ENCODE data around the gene ARVCF.

Gene ARVCF

GRCh38 chr22:19997561-19998231 lies 18.9 kb downstream of the ARVCF start:
- peak; percentile 50 for DNase-seq

DNA sequence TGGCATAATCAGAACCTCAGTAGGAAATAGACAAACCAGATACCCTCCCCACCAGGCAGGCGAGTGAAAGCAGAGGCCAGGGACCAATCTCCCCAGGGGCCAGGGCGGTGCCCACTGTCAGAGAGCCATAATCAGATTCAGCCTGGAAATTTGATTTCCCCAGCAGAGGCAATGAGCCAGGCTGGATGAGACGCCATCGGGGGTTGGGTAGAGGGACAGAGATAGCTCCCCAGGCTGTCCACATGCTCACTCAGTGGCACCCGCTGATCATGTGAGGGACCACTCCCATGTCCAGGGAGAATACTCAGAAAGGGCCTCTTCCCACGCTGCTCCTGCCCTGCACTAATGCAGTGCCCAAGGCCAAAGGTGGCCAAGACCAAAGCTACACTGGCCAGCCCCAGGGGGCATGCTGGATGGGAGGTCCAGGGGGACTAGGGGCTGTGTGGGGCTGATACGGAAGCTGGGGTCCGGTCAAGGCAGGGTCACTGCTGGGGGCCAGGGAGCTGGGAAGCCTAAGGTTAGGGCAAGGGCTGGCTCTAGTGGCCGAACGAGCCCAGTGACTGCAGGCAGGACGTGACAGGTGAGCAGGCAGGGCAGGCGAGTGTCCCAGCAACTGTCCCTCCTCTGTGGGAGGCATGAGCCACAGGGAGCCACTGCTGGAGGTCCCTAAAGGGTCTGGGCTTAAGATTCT lies 19.8 kb downstream of the ARVCF start:
- DNase-seq = no peak

- DNase-seq = no peak
Measured at GRCh38 chr22:19995611-19996339, 20.8 kb downstream of the ARVCF start.

DNA sequence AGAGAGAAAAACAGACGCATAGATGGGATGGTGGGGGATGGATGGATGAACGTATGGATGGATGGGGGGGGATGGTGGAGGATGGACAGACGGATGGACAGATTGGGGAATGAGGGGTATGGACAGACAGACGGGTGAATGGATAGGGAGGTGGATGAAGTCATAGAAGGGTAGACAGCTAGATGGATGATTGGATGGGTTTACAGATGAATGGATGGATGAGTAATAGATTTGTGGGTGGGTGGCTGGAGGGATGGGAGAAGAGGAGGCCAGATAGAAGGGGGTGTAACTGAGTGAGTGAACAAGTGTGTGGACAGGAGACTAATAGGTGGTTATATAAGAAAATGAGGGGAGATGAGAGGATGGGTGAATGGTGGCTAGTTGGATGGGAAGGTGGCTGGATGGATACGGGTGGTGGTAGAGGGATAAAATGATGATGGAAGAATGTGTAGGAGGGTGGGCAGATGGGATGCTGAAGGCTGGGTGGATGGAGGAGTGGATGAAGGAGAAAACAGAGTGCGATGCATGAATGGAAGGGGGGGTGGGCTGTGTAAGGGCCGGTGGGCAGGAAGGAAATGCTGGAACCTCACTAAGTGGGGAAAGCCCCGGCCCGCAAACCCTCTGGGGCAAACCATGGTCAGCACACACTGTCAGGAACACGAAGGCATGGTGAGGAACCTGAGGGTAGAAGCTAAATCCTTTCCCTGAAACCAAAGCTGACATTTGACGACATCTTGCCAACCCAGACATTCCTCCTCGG lies 21.6 kb downstream of the ARVCF start:
- no peak for DNase-seq

DNA sequence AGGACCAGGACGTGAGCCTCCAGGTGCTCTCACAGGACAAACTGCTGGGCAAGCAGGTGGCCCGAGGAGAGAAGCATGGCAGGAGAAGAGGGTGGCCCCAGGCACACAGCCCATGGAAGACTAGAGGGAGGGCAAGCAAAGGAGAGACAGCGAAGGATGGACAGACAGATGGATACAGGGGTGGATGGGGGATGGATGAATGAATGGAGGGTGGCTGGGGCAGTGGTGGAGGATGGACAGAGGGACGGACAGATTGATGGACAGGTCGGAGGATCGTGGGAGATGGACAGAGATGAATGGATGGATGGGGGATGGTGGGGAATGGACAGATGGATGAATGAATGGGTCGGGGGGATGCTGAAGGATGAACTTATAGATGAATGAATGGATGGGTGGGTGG lies 22.7 kb downstream of the ARVCF start:
- no peak for DNase-seq

DNA sequence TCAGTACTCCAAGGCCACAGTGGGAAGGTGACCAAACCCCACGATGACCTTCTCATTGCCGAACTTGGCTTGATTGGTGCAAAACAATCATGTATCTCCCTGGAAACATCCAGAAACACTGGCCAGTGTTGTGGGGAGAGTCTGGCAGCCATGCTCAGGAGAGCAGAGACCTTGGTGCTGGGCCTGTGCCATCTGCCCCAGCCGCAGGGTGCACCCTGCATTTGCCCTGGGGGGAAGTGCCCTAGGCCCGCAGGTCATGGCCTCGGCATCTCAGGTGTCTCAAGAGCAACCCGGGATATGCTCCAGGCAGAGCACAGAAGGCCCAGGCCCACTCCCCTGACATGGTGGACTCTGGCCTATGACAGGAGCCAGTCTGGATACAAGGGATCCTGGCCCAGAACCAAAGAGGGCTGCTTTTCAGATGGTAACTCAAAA lies 23.7 kb downstream of the ARVCF start:
- DNase-seq = no peak

GRCh38 chr22:19992481-19992911 lies 24.1 kb downstream of the ARVCF start:
- DNase-seq = no peak

DNA sequence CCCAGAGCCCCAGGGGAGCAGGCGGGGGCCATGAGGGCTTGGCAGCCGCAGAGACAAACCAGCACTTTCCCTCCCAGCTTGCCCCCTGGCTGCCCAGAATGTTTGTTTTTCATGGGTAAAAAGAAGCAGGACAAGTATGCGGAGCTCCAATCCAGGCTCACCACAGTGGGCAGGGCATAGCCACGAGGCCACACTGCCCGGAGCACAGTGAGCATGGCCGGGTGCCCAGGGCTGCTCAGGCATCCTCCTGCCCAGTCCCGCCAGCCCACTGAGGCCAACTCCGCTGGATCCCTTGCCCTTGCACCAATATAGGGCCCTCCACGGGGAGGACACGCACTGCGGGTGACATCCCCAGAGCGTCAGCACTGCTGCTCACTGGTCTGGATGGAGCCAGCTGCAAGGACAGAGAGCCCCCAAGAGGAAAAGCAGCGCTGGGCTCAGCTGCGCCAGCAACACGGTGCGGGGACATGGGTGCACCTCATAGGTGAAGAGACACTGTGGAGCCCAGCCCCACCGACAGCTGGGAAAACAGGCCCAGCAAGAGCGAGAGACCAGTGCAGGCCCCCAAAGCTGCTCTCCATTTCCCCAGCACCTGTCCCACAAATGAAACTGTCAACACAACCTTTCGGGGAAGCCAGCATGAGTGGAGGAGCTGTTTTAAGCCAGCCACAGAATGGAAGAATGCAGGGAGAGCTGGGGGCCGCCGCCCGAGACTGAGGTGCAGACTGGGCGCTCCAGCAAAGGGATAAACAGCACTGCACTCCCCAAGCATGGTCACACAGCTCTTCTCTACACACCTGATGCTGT lies 24.8 kb downstream of the ARVCF start:
- DNase-seq = no peak

DNA sequence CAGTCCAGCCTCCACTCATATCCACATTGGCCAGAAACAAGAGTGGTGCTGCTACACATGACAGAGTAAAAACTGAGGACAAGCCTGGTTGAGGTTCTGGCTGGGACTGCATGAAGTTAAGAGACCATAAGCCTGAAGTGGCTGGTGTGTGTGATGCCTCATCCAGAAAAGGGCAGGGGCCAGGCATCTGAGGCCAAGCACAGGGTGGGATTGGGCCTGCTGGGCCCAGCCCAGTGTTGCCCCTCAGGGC lies 25.3 kb downstream of the ARVCF start:
- no peak for DNase-seq

DNA sequence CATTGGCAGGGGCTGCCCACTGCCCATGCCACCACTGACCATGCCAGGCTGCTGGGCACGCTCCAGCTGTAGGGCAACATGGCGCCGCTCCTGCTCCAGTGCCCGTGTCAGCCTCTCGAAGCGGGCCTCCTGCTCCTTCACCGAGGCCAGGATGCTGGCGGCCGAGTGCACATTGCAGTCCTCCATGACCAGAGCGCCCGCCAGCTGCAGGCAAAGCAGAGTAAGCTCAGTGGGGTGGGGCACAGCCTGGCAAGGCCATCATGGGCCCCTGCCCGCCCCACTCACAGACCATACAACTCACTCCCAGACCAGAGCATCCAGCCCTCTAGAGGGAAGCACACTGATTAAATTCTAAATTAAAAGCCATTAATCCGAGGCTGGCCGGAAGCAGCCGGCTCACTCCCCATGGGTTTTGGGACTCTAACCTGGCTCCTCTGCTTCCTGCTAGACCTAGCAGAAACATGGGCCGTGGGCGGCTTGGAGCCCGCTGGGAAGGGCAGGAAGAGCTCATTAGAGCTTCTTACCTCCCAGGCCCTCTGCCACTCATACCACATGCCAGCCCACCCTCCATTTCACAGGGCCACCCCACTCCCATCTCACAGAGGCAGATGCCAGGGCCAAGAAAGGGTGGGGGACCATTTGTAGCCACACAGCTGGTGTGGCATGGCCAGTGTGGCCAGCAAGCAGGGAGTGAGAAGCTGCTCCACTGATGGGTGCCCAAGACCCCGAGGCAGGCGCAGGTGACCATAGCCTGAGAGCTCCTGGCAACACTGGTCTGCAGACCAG lies 25.8 kb downstream of the ARVCF start:
- DNase-seq = no peak

DNA sequence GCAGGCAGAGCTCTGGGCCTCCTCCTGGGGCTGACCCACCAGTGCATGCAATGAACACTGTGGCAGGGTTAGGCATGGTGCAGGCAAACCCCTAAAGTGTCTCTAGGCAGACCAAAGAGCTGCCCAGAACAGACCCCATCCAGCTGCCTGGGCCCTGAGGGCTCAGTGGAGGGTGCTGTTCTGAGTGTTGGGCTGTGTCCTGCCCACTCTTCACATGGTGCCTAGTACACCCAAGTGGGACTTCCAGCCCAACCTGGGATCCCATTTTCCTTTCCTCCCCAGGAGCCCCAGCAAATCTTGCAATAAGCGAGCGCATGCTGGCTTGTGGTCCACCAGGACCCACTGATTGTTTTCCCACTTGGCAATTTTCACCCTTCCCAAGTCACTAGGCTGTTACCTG lies 26.4 kb downstream of the ARVCF start:
- no peak for DNase-seq

DNA sequence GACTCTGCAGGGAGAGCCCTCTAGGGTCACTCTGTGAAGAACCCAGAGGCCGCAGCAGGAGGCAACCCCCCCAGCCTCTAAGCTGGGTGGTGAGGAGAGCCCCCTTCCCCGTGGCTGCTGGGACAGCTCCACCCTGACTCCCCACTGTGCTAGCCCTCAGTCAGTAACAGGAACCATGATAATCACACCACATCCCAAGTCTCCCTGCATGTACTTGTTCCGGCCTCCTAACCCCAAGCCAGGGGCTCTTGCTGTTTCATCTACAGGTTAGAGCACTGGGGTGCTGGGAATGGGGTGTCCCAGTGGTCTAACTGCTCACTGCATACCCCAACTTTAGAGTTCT lies 26.9 kb downstream of the ARVCF start:
- no peak for DNase-seq

GRCh38 chr22:19988965-19989724 lies 27.5 kb downstream of the ARVCF start:
- no peak for DNase-seq

DNA sequence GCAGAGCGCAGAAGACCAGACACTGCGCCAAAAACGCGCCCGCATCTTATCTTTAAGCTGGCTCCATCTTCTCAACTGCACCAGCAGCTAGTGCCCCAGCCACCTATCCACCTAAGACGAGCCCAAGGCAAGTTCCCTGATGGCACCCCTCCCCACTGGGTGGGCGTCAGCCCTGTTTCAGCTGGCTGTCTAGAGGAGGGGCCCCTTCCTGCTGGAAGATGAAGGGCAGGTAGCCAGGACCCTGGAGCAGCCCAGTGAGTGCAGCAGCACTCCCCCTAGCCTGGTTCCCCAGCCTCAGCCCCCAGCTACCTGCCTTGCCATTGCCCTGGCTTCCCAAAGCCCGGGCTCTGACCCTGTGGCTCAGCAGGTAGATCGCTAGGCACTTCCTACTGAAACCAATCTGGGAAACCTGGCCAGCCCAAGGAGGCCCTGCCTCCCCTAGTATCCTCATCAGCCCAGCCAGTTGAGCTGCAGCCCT lies 28.3 kb downstream of the ARVCF start:
- DNase-seq = no peak

DNA sequence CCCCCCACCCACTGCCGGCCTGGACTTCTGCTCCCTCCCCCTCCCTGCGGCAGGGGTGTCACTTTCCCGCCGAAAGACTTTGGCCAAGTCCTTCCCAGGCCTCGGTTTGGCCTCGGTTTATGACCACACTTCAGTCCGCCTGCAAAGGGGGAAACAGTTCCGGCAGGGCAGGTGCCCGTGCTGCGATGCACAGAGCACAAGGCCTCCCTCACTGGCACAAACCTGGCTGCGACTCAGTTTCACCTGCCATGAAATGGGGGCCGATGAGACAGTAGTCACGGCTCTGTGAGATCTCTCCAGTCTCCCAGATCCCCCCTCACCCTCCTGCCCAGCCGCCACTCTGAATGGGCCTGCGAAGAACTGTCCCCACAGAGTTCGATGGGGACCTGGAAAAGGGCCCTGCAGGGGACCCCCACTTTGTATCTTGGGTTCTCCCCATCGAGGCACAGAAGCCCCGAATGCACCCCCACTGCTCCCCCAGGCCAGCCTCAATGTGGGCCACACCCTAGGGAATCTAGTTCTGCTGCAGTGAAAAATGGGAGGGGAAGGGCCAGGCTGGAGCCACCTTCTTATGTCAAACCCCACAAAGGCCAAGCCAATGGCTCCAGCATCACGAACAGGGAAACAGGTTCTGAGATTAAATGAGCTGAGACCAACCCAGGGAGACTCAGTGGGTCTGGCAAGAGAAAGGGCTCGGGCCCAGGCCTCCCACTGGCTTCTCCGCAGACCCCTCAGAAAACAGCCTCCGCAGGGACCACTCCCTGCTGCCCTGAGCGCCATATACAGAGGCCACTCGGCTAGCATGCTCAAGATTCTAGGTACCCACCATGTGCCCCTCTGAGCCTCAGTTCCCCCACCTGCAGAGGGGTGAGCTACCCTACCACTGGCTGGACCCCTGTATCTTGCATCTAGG lies 29.0 kb downstream of the ARVCF start:
- no peak for DNase-seq

- DNase-seq = peak; percentile 89
Measured at GRCh38 chr22:19986410-19987341, 29.9 kb downstream of the ARVCF start.

- DNase-seq = no peak
Measured at GRCh38 chr22:19986011-19986409, 30.6 kb downstream of the ARVCF start.

Data from retina (tissue), 1 donor.